C4-2B (cell line): Measurements from ENCODE around the gene BABAM2.

Experiments used
- ZFX ChIP-seq: fragments of 450-650 bp; IDR thresholded peaks from 2 replicates; pipeline ENCODE4 v1.6.1; 2017
- TF ChIP-seq, protein P1 (sequence below): fragments of 450-650 bp; conservative IDR thresholded peaks from 2 replicates; pipeline ENCODE4 v1.5.1; 2017; ENCODE audit warnings: mild to moderate bottlenecking

DNA sequence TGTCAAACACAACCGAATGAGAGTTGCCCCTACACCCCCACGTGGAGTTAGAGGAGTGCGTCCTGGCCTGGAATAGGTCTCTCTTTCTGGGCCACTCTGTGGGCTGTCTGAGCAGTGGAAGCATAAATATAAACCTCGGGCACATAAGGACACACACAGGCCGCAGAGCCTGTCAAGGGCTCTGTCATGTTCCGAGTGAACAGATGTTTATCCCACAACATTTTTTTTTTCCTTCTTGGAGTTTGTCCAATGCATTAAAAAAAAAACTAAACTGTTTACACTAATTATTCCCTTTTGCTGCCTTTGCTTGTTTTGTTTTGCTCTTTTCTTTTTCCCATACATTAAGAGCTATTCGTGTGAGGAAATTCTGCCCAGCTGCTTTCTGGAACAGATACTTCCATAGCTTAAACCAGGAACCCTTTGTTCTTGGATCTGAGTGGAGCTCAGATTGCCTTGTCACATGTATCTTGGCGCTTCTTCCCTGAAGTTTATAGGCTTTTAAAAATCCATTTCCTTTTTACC is 273.8 kb downstream of the BABAM2 start:
- TF ChIP-seq ZFX, result 0 out of 2 replicates have a peak, but pooled peaks have one; percentile 30
- TF ChIP-seq, protein P1, sequence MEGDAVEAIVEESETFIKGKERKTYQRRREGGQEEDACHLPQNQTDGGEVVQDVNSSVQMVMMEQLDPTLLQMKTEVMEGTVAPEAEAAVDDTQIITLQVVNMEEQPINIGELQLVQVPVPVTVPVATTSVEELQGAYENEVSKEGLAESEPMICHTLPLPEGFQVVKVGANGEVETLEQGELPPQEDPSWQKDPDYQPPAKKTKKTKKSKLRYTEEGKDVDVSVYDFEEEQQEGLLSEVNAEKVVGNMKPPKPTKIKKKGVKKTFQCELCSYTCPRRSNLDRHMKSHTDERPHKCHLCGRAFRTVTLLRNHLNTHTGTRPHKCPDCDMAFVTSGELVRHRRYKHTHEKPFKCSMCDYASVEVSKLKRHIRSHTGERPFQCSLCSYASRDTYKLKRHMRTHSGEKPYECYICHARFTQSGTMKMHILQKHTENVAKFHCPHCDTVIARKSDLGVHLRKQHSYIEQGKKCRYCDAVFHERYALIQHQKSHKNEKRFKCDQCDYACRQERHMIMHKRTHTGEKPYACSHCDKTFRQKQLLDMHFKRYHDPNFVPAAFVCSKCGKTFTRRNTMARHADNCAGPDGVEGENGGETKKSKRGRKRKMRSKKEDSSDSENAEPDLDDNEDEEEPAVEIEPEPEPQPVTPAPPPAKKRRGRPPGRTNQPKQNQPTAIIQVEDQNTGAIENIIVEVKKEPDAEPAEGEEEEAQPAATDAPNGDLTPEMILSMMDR, result no peak
